IMR-90 (cell line): ENCODE results near the gene SPATA3. TPM values are rescaled to one million over a fixed set of nuclear protein-coding genes. Genes with fewer than 3 reads are reported as not detected.

Source experiments
- ATAC-seq: fragments of 200-7000 bp; cut with Tn5 transposase; 2 replicates; pipeline ENCODE4 v1.9.1; 2020; ENCODE audit warnings: low read depth, mild to moderate bottlenecking, moderate library complexity
- BruUV-seq: library from RNA; stranded (reverse); fragments of 400-500 nt; replicated peaks from 2 replicates; lab custom pipeline; 2021; lab: Mats Ljungman, UMichigan
- CTCF ChIA-PET: fragments of 300-600 bp; formaldehyde crosslinking; extraction: SDS; loops from one replicate; lab custom pipeline; 2021; ENCODE audit warnings: antibody characterized with exemption; lab: Yijun Ruan, JAX
- POLR2A ChIA-PET: fragments of 300-600 bp; sonication (Branson Sonifier 250); formaldehyde crosslinking; loops from one replicate; lab custom pipeline; 2022; ENCODE audit warnings: antibody characterized with exemption; ENCODE audit not compliant: unreplicated experiment; lab: Charles Lee
- DNase-seq: peaks from one replicate; pipeline ENCODE4 v3.0.0; 2013
- H2AFZ ChIP-seq: replicated peaks from 2 replicates; pipeline ENCODE3; 2013; ENCODE audit warnings: low read length, mild to moderate bottlenecking; ENCODE audit not compliant: poor library complexity
- H2AK5ac ChIP-seq: 2 replicates; pipeline ENCODE4 v1.6.1; 2013; ENCODE audit warnings: low read depth, low read length, inconsistent platforms
- H2AK9ac ChIP-seq: replicated peaks from 2 replicates; pipeline ENCODE3; 2013; ENCODE audit warnings: mild to moderate bottlenecking, low read depth, low read length, moderate library complexity; ENCODE audit not compliant: poor library complexity
- H2BK120ac ChIP-seq: 2 replicates; pipeline ENCODE4 v1.6.1; 2013; ENCODE audit warnings: low read depth, low read length, inconsistent platforms
- H2BK15ac ChIP-seq: 3 replicates; pipeline ENCODE4 v1.6.1; 2013; ENCODE audit warnings: low read depth, low read length, inconsistent platforms
- H2BK20ac ChIP-seq: 2 replicates; pipeline ENCODE4 v1.6.1; 2013; ENCODE audit warnings: low read depth, mild to moderate bottlenecking, inconsistent platforms, low read length, moderate library complexity
- H2BK5ac ChIP-seq: 2 replicates; pipeline ENCODE4 v1.6.1; 2013; ENCODE audit warnings: mild to moderate bottlenecking, low read depth, low read length, inconsistent platforms; ENCODE audit not compliant: poor library complexity, severe bottlenecking
- H3K14ac ChIP-seq: replicated peaks from 2 replicates; pipeline ENCODE4 v1.6.1; 2013; ENCODE audit warnings: low read depth, low read length, inconsistent platforms
- H3K18ac ChIP-seq: 2 replicates; pipeline ENCODE4 v1.6.1; 2013; ENCODE audit warnings: low read depth, low read length, control low read depth
- H3K23ac ChIP-seq: 2 replicates; pipeline ENCODE4 v1.6.1; 2013; ENCODE audit warnings: low read depth, low read length, inconsistent platforms
- H3K27ac ChIP-seq: 2 replicates; pipeline ENCODE4 v1.5.1; 2013; ENCODE audit warnings: mild to moderate bottlenecking, control low read depth, low read length; ENCODE audit not compliant: insufficient read depth
- H3K27me3 ChIP-seq: 2 replicates; pipeline ENCODE4 v1.6.1; 2013; ENCODE audit warnings: low read length; ENCODE audit not compliant: control insufficient read depth, insufficient read depth
- H3K36me3 ChIP-seq: 2 replicates; pipeline ENCODE4 v1.6.1; 2013; ENCODE audit warnings: low read length, mixed read lengths; ENCODE audit not compliant: control insufficient read depth, insufficient read depth
- H3K4ac ChIP-seq: 2 replicates; pipeline ENCODE4 v1.6.1; 2013; ENCODE audit warnings: low read depth, low read length, inconsistent platforms
- H3K4me1 ChIP-seq: 2 replicates; pipeline ENCODE4 v1.6.1; 2013; ENCODE audit warnings: low read length, mixed read lengths; ENCODE audit not compliant: control insufficient read depth, insufficient read depth
- H3K4me2 ChIP-seq: 2 replicates; pipeline ENCODE4 v1.6.1; 2013; ENCODE audit warnings: low read depth, mild to moderate bottlenecking, control low read depth, low read length, moderate library complexity
- H3K4me3 ChIP-seq: 2 replicates; pipeline ENCODE4 v1.5.1; 2013; ENCODE audit warnings: low read depth, mild to moderate bottlenecking, control low read depth, low read length, moderate library complexity; ENCODE audit not compliant: insufficient read depth
- H3K56ac ChIP-seq: 2 replicates; pipeline ENCODE4 v1.6.1; 2013; ENCODE audit warnings: low read length, inconsistent platforms; ENCODE audit not compliant: insufficient read depth; ENCODE audit errors: extremely low read depth
- H3K79me1 ChIP-seq, 2 experiments: 2 replicates each; pipeline ENCODE4 v1.6.1; 2013; ENCODE audit warnings: low read length in 2 of 2, inconsistent platforms in 1 of 2, low read depth in 1 of 2
- H3K9ac ChIP-seq: 2 replicates; pipeline ENCODE4 v1.6.1; 2013; ENCODE audit warnings: low read depth, low read length, control low read depth
- H3K9me1 ChIP-seq: 2 replicates; pipeline ENCODE4 v1.6.1; 2013; ENCODE audit warnings: low read length, inconsistent platforms; ENCODE audit not compliant: insufficient read depth
- H3K9me3 ChIP-seq: 2 replicates; pipeline ENCODE4 v1.6.1; 2013; ENCODE audit warnings: low read length; ENCODE audit not compliant: control insufficient read depth, insufficient read depth
- H4K20me1 ChIP-seq: 2 replicates; pipeline ENCODE4 v1.6.1; 2013; ENCODE audit warnings: low read length, inconsistent platforms; ENCODE audit not compliant: insufficient read depth
- H4K5ac ChIP-seq: 2 replicates; pipeline ENCODE4 v1.6.1; 2013; ENCODE audit warnings: mild to moderate bottlenecking, low read depth, low read length, control low read depth
- H4K8ac ChIP-seq, 2 experiments: 2 replicates each; pipeline ENCODE4 v1.6.1; 2013; ENCODE audit warnings: low read depth in 2 of 2, low read length in 2 of 2, control low read depth in 1 of 2, inconsistent platforms in 1 of 2
- H4K91ac ChIP-seq: 2 replicates; pipeline ENCODE4 v1.6.1; 2013; ENCODE audit warnings: low read depth, low read length, inconsistent platforms; ENCODE audit not compliant: insufficient read depth
- BHLHE40 ChIP-seq: fragments of 150-350 bp; IDR thresholded peaks from 2 replicates; pipeline ENCODE4 v1.6.1; 2016; ENCODE audit warnings: mild to moderate bottlenecking, low read depth, low read length
- CEBPB ChIP-seq: IDR thresholded peaks from 2 replicates; pipeline ENCODE4 v1.6.1; 2012; ENCODE audit warnings: low read depth, low read length, improper control_type of control experiment
- MAZ ChIP-seq: IDR thresholded peaks from 2 replicates; pipeline ENCODE4 v1.6.1; 2012; ENCODE audit warnings: low read depth, mild to moderate bottlenecking, low read length, improper control_type of control experiment, moderate library complexity, borderline replicate concordance
- MXI1 ChIP-seq: IDR thresholded peaks from 2 replicates; pipeline ENCODE4 v1.6.1; 2012; ENCODE audit warnings: low read depth, mild to moderate bottlenecking, low read length, moderate library complexity, borderline replicate concordance
- NFE2L2 ChIP-seq: fragments of 150-350 bp; IDR thresholded peaks from 2 replicates; pipeline ENCODE4 v1.6.1; 2016; ENCODE audit warnings: low read depth, mild to moderate bottlenecking, low read length
- RAD21 ChIP-seq: IDR thresholded peaks from 2 replicates; pipeline ENCODE4 v1.6.1; 2012; ENCODE audit warnings: low read length, improper control_type of control experiment
- RFX5 ChIP-seq: IDR thresholded peaks from 2 replicates; pipeline ENCODE4 v1.8.0; 2012; ENCODE audit warnings: low read depth, mild to moderate bottlenecking, low read length, moderate library complexity
- WGBS, 2 experiments: methylation state at CpG; one replicate each; pipeline versions ENCODE4 v1.1.5 to v1.1.7; 2013; ENCODE audit warnings: missing lambda C conversion rate in 2 of 2; ENCODE audit not compliant: insufficient read length in 1 of 2; ENCODE audit errors: extremely low coverage in 2 of 2; 5-methylcytosine and 5-hydroxymethylcytosine counted together
- dilution Hi-C: fragments of 300-500 bp; cut with HindIII; formaldehyde crosslinking; loops from one replicate; pipeline ENCODE4 v1.14.3; 2018; ENCODE audit warnings: low sequenced_read_pairs; ENCODE audit not compliant: unreplicated experiment
- in situ Hi-C: fragments of 300-500 bp; cut with MboI; formaldehyde crosslinking; loops from 3 replicates; pipeline ENCODE4 v1.14.3; 2019; ENCODE audit warnings: low sequenced_read_pairs, inconsistent platforms, mixed read lengths
- intact Hi-C: fragments of 100-400 bp; cut with micrococcal nuclease; formaldehyde crosslinking; loops from 2 replicates; pipeline ENCODE4 v1.10.0; 2022
- polyA plus RNA-seq, 3 experiments: library from polyadenylated mRNA; depleted of rRNA; stranded (reverse); fragments of >200 nt; gene quantifications; 2 replicates each; pipeline ENCODE4 v1.2.3, GENCODE V29; 2012; ENCODE audit warnings: low replicate concordance in 1 of 3
- total RNA-seq: library from RNA; depleted of rRNA; stranded (reverse); fragments of >200 nt; gene quantifications from 2 replicates; pipeline ENCODE4 v1.2.3, GENCODE V29; 2012
- TF ChIP-seq, protein P1 (sequence below): fragments of 150-350 bp; IDR thresholded peaks from 2 replicates; pipeline ENCODE4 v1.6.1; 2016; ENCODE audit warnings: low read depth, mild to moderate bottlenecking, low read length, moderate library complexity, borderline replicate concordance
- TF ChIP-seq, protein P2 (sequence below): fragments of 150-350 bp; IDR thresholded peaks from 2 replicates; pipeline ENCODE4 v1.6.1; 2017; ENCODE audit warnings: mild to moderate bottlenecking, antibody characterized with exemption, low read length, low read depth

The SPATA3 gene
- total and polyA plus RNA-seq, 2 of the 4 experiments (the other 2 are of a cell fraction): not detected

DNA sequence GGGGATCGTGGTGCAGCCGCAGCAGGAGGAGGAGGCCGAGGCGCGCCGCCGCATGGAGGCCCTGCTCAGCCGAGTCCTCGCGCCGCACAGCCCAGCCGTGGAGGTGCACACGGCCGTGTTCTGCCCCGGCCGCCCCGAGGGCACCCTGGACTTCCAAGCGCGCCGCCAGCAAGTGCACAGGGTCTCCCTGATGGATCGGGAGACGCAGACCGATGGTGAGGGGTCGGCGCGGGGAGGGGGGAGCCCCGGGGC, 5.1 kb upstream of the SPATA3 start:
- Histone ChIP-seq H3K9ac (no peak overlapping the region), H3K36me3 (no peaks in the 10 kb centered on the region), H2BK5ac (no peak overlapping the region), H2AFZ (no peak overlapping the region), H3K27ac (no peak overlapping the region), H3K4me1 (no peaks in the 10 kb centered on the region), H3K4me3 (no peak overlapping the region), H3K27me3 (peaks cover 39% of the 10 kb centered on the region), H3K18ac (no peak overlapping the region), H3K9me3 (no peaks in the 10 kb centered on the region), H4K91ac (no peak overlapping the region), H3K56ac (no peak overlapping the region), H3K4ac (no peak overlapping the region), H2BK120ac (no peak overlapping the region), H3K9me1 (no peaks in the 10 kb centered on the region), H4K20me1 (no peaks in the 10 kb centered on the region), H2AK9ac (no peak overlapping the region), H2BK15ac (no peak overlapping the region), H4K8ac (no peak overlapping the region), H3K79me1 (no peaks in the 10 kb centered on the region), H4K5ac (no peak overlapping the region), H3K14ac (no peak overlapping the region), H2BK20ac (no peak overlapping the region), H3K4me2 (no peak overlapping the region), H3K23ac (no peak overlapping the region), H2AK5ac (no peak overlapping the region)
- in situ Hi-C loops (no loop called here), dilution Hi-C loops (no loop called here), intact Hi-C loops (no loop called here)
- DNase-seq (no peak), ATAC-seq (no peak)
- no TSS peak for BruUV-seq
- TF ChIP-seq RFX5: no peak
- TF ChIP-seq, protein P1, sequence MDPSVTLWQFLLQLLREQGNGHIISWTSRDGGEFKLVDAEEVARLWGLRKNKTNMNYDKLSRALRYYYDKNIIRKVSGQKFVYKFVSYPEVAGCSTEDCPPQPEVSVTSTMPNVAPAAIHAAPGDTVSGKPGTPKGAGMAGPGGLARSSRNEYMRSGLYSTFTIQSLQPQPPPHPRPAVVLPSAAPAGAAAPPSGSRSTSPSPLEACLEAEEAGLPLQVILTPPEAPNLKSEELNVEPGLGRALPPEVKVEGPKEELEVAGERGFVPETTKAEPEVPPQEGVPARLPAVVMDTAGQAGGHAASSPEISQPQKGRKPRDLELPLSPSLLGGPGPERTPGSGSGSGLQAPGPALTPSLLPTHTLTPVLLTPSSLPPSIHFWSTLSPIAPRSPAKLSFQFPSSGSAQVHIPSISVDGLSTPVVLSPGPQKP: no peak
- no peak for TF ChIP-seq RAD21
- no peak for TF ChIP-seq MXI1
- TF ChIP-seq, protein P2, sequence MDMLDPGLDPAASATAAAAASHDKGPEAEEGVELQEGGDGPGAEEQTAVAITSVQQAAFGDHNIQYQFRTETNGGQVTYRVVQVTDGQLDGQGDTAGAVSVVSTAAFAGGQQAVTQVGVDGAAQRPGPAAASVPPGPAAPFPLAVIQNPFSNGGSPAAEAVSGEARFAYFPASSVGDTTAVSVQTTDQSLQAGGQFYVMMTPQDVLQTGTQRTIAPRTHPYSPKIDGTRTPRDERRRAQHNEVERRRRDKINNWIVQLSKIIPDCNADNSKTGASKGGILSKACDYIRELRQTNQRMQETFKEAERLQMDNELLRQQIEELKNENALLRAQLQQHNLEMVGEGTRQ: no peak
- TF ChIP-seq NFE2L2: no peak
- no peak for TF ChIP-seq CEBPB
- no peak for TF ChIP-seq BHLHE40
- no peak for TF ChIP-seq MAZ
- CTCF ChIA-PET: interaction anchor here (1.3 kb wide), 1 partner anchor 143 kb away, joined by 3 read pairs; no protein-coding TSS in a partner anchor
- POLR2A ChIA-PET: no interaction called here
- WGBS, 2 experiments: 27% methylated on average over 10 of the region's 27 CpGs; no CpG with 5 or more reads in 1 of the 2 experiments
